ENCODE results near the gene SLC6A9. TPM values are rescaled to one million over a fixed set of nuclear protein-coding genes. Genes with fewer than 3 reads are reported as not detected.

SLC6A9 gene
- total RNA-seq, 2 experiments from 2014 or later, result 1.9 to 2.3 TPM

DNA sequence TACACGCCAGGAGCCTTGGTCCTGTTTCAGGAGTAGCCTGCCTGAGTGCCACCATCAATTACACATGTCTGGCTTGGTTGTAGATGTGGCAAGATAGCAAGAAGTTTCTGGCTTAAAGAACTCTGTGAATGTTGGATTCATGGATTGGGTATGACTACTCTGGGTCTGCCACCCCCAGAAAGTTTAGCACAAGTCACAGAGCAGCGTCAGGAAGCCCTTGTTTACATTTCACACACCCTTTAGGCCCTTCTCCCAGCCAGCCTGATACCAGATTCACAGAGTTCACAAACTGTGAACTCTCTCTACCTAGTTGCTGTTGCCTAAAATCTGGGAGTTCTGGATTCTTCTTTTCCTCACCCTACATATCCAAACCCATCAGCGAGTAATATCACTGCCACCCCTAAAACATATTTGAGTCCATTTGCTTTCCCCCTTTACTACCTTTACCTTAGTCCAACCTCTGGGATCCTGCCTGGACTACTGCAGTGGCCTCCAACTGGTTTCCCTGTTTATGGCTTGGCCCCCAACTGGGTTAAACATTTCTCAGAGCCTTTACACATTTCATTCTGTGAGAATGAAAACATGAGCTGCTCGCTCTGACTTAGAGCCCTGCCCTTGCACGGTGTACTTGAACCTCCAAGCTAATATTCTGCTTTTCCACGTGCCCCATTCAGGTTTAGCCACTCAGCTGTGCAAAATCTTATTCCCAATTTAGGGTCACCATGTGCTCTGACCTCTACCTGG is 43.9 kb downstream of the SLC6A9 start:
- CTCF ChIA-PET, result interaction anchor here (1.0 kb wide), 1 partner anchor 49 kb away, joined by 4 read pairs; no protein-coding TSS in a partner anchor
- no peak overlapping the region for H3K4me3 Mint-ChIP-seq

DNA sequence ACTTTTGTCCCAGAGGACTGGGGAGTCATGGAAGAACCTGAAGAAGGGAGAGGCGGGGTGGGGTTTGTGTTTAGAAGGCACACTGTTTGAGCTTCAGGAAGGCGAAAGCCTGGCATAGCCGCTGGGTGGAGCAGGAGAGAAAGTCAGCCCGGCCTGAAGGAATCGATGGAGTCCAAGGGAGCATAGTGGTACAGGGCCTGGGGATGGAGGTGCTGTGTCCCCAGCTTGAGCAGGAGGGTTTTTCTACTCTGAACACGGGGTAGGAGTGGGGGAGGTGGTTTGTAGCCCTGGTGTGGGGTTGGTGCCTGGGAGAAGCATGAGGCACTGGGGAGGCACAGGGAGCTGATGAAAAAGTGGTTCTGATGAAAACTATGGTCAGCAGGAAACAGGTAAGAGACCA is 44.5 kb downstream of the SLC6A9 start:
- ATAC-seq, result no peak
- no peak for DNase-seq
- ChIA-PET POLR2A (no interaction called here), CTCF (no interaction called here)
- H3K27me3 Mint-ChIP-seq (ENCODE audit: low read depth), result no peaks in the 10 kb centered on the region
- no peaks in the 10 kb centered on the region for H3K9me3 Mint-ChIP-seq (ENCODE audit: insufficient read depth)
- H3K27ac Mint-ChIP-seq, result no peak overlapping the region
- H3K4me3 Mint-ChIP-seq, result no peak overlapping the region
- peaks cover 10% of the 10 kb centered on the region for H3K4me1 Mint-ChIP-seq (ENCODE audit: low read depth)
- no peaks in the 10 kb centered on the region for H3K36me3 Mint-ChIP-seq (ENCODE audit: low read depth)

More for the DNA sequence above, 43.9 kb downstream of the SLC6A9 start:
- H3K27ac Mint-ChIP-seq, result no peak overlapping the region
- H3K27me3 Mint-ChIP-seq (ENCODE audit: low read depth), result no peaks in the 10 kb centered on the region
- no peak for ATAC-seq
- H3K9me3 Mint-ChIP-seq (ENCODE audit: insufficient read depth), result no peaks in the 10 kb centered on the region
- POLR2A ChIA-PET, result interaction anchor here (1.8 kb wide), 1 partner anchor 12 kb away, joined by 6 read pairs; no protein-coding TSS in a partner anchor
- DNase-seq, result no peak
- peaks cover 15% of the 10 kb centered on the region for H3K4me1 Mint-ChIP-seq (ENCODE audit: low read depth)
- H3K36me3 Mint-ChIP-seq (ENCODE audit: low read depth), result no peaks in the 10 kb centered on the region

DNA sequence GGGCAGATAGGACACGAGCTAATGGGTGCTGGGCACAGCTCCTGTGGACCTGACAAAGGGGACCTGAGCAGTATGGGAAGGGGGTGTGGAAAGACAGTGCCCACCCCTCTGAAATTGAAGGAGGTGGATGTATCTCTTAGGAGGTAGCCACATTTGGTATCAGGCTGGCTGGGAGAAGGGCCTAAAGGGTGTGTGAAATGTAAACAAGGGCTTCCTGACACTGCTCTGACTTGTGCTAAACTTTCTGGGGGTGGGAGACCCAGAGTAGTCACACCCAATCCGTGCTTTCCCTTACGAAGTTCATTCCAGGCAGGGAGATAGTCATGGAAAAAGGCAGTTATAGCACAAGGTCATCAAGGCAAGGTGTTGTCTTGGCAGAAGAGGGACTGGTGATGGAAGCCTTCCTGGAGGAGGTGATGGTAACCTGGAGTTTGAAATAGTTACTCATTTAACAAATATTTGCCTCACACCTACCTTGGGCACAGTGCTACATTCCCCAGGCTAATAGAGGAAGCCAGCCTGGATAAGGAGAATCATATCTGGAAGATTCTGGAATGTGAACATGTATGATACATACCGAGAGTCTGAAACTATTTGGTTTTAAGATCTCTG is 45.2 kb downstream of the SLC6A9 start:
- CTCF ChIA-PET, result no interaction called here
- H3K9me3 Mint-ChIP-seq (ENCODE audit: insufficient read depth), result no peaks in the 10 kb centered on the region
- no peak for DNase-seq
- H3K27ac Mint-ChIP-seq, result no peak overlapping the region
- H3K4me3 Mint-ChIP-seq, result no peak overlapping the region
- peaks cover 4% of the 10 kb centered on the region for H3K4me1 Mint-ChIP-seq (ENCODE audit: low read depth)
- ATAC-seq, result no peak
- no peaks in the 10 kb centered on the region for H3K36me3 Mint-ChIP-seq (ENCODE audit: low read depth)
- POLR2A ChIA-PET, result no interaction called here
- H3K27me3 Mint-ChIP-seq (ENCODE audit: low read depth), result no peaks in the 10 kb centered on the region

GRCh38 chr1:43984855-43985254 is 46.4 kb downstream of the SLC6A9 start:
- Mint-ChIP-seq H3K27ac (no peak overlapping the region), H3K4me3 (no peak overlapping the region), H3K4me1 (ENCODE audit: low read depth) (peaks cover 9% of the 10 kb centered on the region), H3K27me3 (ENCODE audit: low read depth) (no peaks in the 10 kb centered on the region), H3K9me3 (ENCODE audit: insufficient read depth) (no peaks in the 10 kb centered on the region), H3K36me3 (ENCODE audit: low read depth) (peaks cover under 1% of the 10 kb centered on the region)
- POLR2A ChIA-PET, result no interaction called here
- DNase-seq (no peak), ATAC-seq (no peak)
- CTCF ChIA-PET, result no interaction called here

- POLR2A ChIA-PET, result no interaction called here
- Mint-ChIP-seq H3K27ac (no peak overlapping the region), H3K9me3 (ENCODE audit: insufficient read depth) (no peaks in the 10 kb centered on the region), H3K4me3 (no peak overlapping the region), H3K4me1 (ENCODE audit: low read depth) (peaks cover 15% of the 10 kb centered on the region), H3K36me3 (ENCODE audit: low read depth) (peaks cover 2% of the 10 kb centered on the region), H3K27me3 (ENCODE audit: low read depth) (no peaks in the 10 kb centered on the region)
- DNase-seq (no peak), ATAC-seq (no peak)
- CTCF ChIA-PET, result no interaction called here
These were observed 47.9 kb downstream of the SLC6A9 start for GRCh38 chr1:43983253-43983899.

DNA sequence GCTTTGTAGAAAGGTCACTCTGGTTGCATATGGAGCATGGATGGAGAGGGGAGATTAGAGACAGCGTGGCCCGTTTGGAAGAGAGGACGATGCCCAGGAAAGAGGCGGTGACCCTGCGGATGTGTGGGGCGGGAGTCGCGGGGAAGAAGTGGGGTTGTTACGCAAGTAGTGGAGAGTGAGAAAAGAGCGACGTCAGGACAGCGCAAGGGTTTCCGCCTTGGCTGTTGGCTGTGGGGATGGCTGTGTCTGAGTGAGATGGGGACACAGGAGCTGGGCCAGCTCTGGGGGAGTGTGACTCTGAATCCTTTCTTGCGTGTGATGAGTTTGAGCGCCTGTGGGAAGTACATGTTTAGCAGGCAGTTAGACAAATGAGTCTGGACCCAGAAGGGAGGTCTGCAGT is 48.5 kb downstream of the SLC6A9 start:
- Mint-ChIP-seq H3K9me3 (ENCODE audit: insufficient read depth) (no peaks in the 10 kb centered on the region), H3K27ac (no peak overlapping the region), H3K4me1 (ENCODE audit: low read depth) (peaks cover 19% of the 10 kb centered on the region), H3K27me3 (ENCODE audit: low read depth) (no peaks in the 10 kb centered on the region), H3K4me3 (no peak overlapping the region), H3K36me3 (ENCODE audit: low read depth) (peaks cover 6% of the 10 kb centered on the region)
- ChIA-PET CTCF (no interaction called here), POLR2A (no interaction called here)
- no peak for ATAC-seq
- no peak for DNase-seq

- H3K4me1 Mint-ChIP-seq (ENCODE audit: low read depth), result peaks cover 25% of the 10 kb centered on the region
- H3K36me3 Mint-ChIP-seq (ENCODE audit: low read depth), result peaks cover 12% of the 10 kb centered on the region
- DNase-seq (no peak), ATAC-seq (no peak)
- no peaks in the 10 kb centered on the region for H3K27me3 Mint-ChIP-seq (ENCODE audit: low read depth)
- ChIA-PET POLR2A (no interaction called here), CTCF (no interaction called here)
- no peak overlapping the region for H3K4me3 Mint-ChIP-seq
- H3K9me3 Mint-ChIP-seq (ENCODE audit: insufficient read depth), result no peaks in the 10 kb centered on the region
- no peak overlapping the region for H3K27ac Mint-ChIP-seq
These were observed 49.0 kb downstream of the SLC6A9 start for GRCh38 chr1:43982241-43982640.

- Mint-ChIP-seq H3K4me1 (ENCODE audit: low read depth) (peaks cover 31% of the 10 kb centered on the region), H3K36me3 (ENCODE audit: low read depth) (peaks cover 18% of the 10 kb centered on the region), H3K27ac (no peak overlapping the region), H3K27me3 (ENCODE audit: low read depth) (no peaks in the 10 kb centered on the region), H3K9me3 (ENCODE audit: insufficient read depth) (no peaks in the 10 kb centered on the region), H3K4me3 (no peak overlapping the region)
- ATAC-seq (no peak), DNase-seq (no peak)
- ChIA-PET POLR2A (no interaction called here), CTCF (no interaction called here)
These were observed 49.6 kb downstream of the SLC6A9 start for GRCh38 chr1:43981636-43982035.

GRCh38 chr1:43981135-43981491 is 50.1 kb downstream of the SLC6A9 start:
- H3K4me3 Mint-ChIP-seq, result no peak overlapping the region

GRCh38 chr1:43980255-43981134 is 50.8 kb downstream of the SLC6A9 start:
- ChIA-PET POLR2A (no interaction called here), CTCF (no interaction called here)
- no peaks in the 10 kb centered on the region for H3K27me3 Mint-ChIP-seq (ENCODE audit: low read depth)
- H3K9me3 Mint-ChIP-seq (ENCODE audit: insufficient read depth), result no peaks in the 10 kb centered on the region
- ATAC-seq, result no peak
- H3K27ac Mint-ChIP-seq, result peak overlapping the region; percentile 88
- peak overlapping the region; percentile 83 for H3K4me3 Mint-ChIP-seq
- H3K4me1 Mint-ChIP-seq (ENCODE audit: low read depth), result peaks cover 41% of the 10 kb centered on the region
- no peak for DNase-seq
- H3K36me3 Mint-ChIP-seq (ENCODE audit: low read depth), result peaks cover 25% of the 10 kb centered on the region

More at GRCh38 chr1:43981135-43981491, 50.1 kb downstream of the SLC6A9 start:
- Mint-ChIP-seq H3K9me3 (ENCODE audit: insufficient read depth) (no peaks in the 10 kb centered on the region), H3K36me3 (ENCODE audit: low read depth) (peaks cover 22% of the 10 kb centered on the region), H3K27ac (no peak overlapping the region), H3K4me1 (ENCODE audit: low read depth) (peaks cover 36% of the 10 kb centered on the region), H3K27me3 (ENCODE audit: low read depth) (no peaks in the 10 kb centered on the region)
- no peak for DNase-seq
- POLR2A ChIA-PET, result no interaction called here
- CTCF ChIA-PET, result no interaction called here
- no peak for ATAC-seq

GRCh38 chr1:43979528-43980254 is 51.6 kb downstream of the SLC6A9 start:
- CTCF ChIA-PET, result no interaction called here
- peak overlapping the region; percentile 83 for H3K4me3 Mint-ChIP-seq
- ATAC-seq, result peak; percentile 19

More at GRCh38 chr1:43979528-43980254, 51.6 kb downstream of the SLC6A9 start:
- POLR2A ChIA-PET, result no interaction called here
- Mint-ChIP-seq H3K4me1 (ENCODE audit: low read depth) (peaks cover 41% of the 10 kb centered on the region), H3K27ac (peak overlapping the region; percentile 88), H3K36me3 (ENCODE audit: low read depth) (peaks cover 25% of the 10 kb centered on the region), H3K27me3 (ENCODE audit: low read depth) (no peaks in the 10 kb centered on the region), H3K9me3 (ENCODE audit: insufficient read depth) (no peaks in the 10 kb centered on the region)
- peak; percentile 44 for DNase-seq

Data from activated CD8-positive, alpha-beta T cell treated with anti-CD3 and anti-CD28 coated beads, Interleukin-2, amount 10 ng/mL, durations not matched to agents 7 days and 5 days (primary cell).